MCF 10A (cell line): ENCODE results near the gene KCNJ6. TPM values are rescaled to one million over a fixed set of nuclear protein-coding genes. Genes with fewer than 3 reads are reported as not detected.
A peak's percentile ranks its signal among the peaks of the same experiment; 100 is the strongest.
"Not testable (repeated sequence)": the region's sequence is repeated elsewhere in the genome, so short reads cannot be mapped to it uniquely, and the experiment has no call there.

Experiments
- BruUV-seq: library from RNA; stranded (reverse); fragments of 400-500 nt; replicated peaks from 2 replicates; lab custom pipeline; 2021; lab: Mats Ljungman, UMichigan
- CTCF ChIA-PET: fragments of 300-600 bp; sonication (Branson Sonifier 250); formaldehyde crosslinking; extraction: SDS; loops from one replicate; lab custom pipeline; 2021; ENCODE audit warnings: antibody characterized with exemption, inconsistent platforms; lab: Yijun Ruan, JAX
- POLR2A ChIA-PET: fragments of 300-600, 350-650 bp; sonication (Branson Sonifier 250); formaldehyde crosslinking; extraction: SDS; loops from one replicate; lab custom pipeline; 2020; ENCODE audit warnings: antibody characterized with exemption, inconsistent platforms; lab: Yijun Ruan, JAX
- DNase-seq: peaks from one replicate; pipeline ENCODE4 v3.0.0-alpha.2; 2018; ENCODE audit not compliant: unreplicated experiment
- H3K27ac Mint-ChIP-seq: one replicate; pipeline ENCODE4 v1.8.0; 2022; ENCODE audit warnings: mild to moderate bottlenecking, low read depth, mixed read lengths; ENCODE audit not compliant: unreplicated experiment
- H3K27me3 Mint-ChIP-seq: one replicate; pipeline ENCODE4 v1.8.0; 2022; ENCODE audit warnings: mixed read lengths; ENCODE audit not compliant: insufficient read depth, unreplicated experiment
- H3K36me3 Mint-ChIP-seq: one replicate; pipeline ENCODE4 v1.8.0; 2022; ENCODE audit warnings: mild to moderate bottlenecking, moderate library complexity, mixed read lengths; ENCODE audit not compliant: insufficient read depth, unreplicated experiment
- H3K4me1 Mint-ChIP-seq: one replicate; pipeline ENCODE4 v1.8.0; 2022; ENCODE audit warnings: mixed read lengths; ENCODE audit not compliant: insufficient read depth, unreplicated experiment
- H3K4me3 Mint-ChIP-seq: one replicate; pipeline ENCODE4 v1.8.0; 2022; ENCODE audit warnings: mild to moderate bottlenecking, moderate library complexity, mixed read lengths; ENCODE audit not compliant: unreplicated experiment
- H3K9me3 Mint-ChIP-seq: one replicate; pipeline ENCODE4 v1.8.0; 2022; ENCODE audit warnings: mixed read lengths; ENCODE audit not compliant: unreplicated experiment
- intact Hi-C: fragments of 100-400 bp; cut with micrococcal nuclease; formaldehyde crosslinking; loops from 2 replicates; pipeline ENCODE4 v1.14.1; 2022
- total RNA-seq: library from RNA; stranded (reverse); gene quantifications from 2 replicates; pipeline ENCODE4 v1.2.3, GENCODE V29; 2022
- TF ChIP-seq, protein P1 (sequence below): fragments of 200-600 bp; IDR thresholded peaks from one replicate; pipeline ENCODE4 v1.8.0; 2022; ENCODE audit warnings: antibody characterized with exemption, mild to moderate bottlenecking; ENCODE audit not compliant: unreplicated experiment

KCNJ6 gene
- total RNA-seq, 1 experiment from 2014 or later = 0.28 TPM

DNA sequence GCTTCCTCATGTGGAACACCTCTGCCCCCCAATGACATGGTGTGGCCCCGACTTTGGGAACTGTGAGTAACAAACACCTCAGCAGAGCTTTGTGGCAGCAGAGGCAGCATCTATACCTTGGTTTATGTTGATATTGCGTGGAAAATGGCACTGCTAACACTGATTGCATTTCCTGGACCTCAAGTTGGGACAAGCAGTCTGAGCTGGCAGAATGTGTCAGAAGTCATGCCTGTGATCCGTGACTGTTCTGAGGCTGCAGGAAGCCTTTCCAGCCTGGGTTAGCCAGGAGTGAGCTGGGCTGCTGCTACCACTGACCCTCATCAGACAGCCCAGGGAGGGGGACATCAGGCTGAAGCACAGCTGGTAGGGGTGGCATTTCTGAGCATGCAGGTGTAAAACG, 268.5 kb downstream of the KCNJ6 start:
- BruUV-seq = no TSS peak
- intact Hi-C loops = no loop called here
- ChIA-PET CTCF (interaction anchor here (0.6 to 1.5 kb wide), 8 partner anchors 16 to 800 kb away, joined by 3 to 6 read pairs (median 3); no protein-coding TSS in a partner anchor), POLR2A (interaction anchor here (0.6 to 1.3 kb wide), 7 partner anchors 10 to 273 kb away, joined by 3 to 6 read pairs (median 3); no protein-coding TSS in a partner anchor)
- Mint-ChIP-seq H3K4me3 (peak overlapping the region; percentile 5), H3K27me3 (no peaks in the 10 kb centered on the region), H3K27ac (peak overlapping the region; percentile 36), H3K4me1 (peaks cover 13% of the 10 kb centered on the region), H3K9me3 (no peaks in the 10 kb centered on the region), H3K36me3 (no peaks in the 10 kb centered on the region)
- DNase-seq = peak; percentile 61
- TF ChIP-seq, protein P1, sequence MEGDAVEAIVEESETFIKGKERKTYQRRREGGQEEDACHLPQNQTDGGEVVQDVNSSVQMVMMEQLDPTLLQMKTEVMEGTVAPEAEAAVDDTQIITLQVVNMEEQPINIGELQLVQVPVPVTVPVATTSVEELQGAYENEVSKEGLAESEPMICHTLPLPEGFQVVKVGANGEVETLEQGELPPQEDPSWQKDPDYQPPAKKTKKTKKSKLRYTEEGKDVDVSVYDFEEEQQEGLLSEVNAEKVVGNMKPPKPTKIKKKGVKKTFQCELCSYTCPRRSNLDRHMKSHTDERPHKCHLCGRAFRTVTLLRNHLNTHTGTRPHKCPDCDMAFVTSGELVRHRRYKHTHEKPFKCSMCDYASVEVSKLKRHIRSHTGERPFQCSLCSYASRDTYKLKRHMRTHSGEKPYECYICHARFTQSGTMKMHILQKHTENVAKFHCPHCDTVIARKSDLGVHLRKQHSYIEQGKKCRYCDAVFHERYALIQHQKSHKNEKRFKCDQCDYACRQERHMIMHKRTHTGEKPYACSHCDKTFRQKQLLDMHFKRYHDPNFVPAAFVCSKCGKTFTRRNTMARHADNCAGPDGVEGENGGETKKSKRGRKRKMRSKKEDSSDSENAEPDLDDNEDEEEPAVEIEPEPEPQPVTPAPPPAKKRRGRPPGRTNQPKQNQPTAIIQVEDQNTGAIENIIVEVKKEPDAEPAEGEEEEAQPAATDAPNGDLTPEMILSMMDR = no peak

DNA sequence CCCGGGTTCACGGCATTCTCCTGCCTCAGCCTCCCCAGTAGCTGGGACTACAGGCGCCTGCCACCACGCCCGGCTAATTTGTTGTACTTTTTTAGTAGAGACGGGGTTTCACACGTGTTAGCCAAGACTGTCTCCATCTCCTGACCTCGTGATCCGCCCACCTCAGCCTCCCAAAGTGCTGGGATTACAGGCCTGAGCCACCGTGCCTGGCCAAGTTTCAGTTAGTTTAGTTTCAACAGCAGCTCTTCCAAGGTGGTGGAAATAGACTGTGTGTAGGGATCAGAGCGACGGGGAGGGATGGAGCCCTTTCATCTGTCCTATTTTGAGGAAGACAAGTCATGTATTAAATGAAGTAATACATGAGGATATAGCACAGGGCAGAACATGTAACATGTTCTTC, 269.5 kb downstream of the KCNJ6 start:
- H3K4me3 Mint-ChIP-seq, DNase-seq, BruUV-seq, intact Hi-C loops, H3K9me3 Mint-ChIP-seq, H3K27ac Mint-ChIP-seq, H3K27me3 Mint-ChIP-seq, H3K36me3 Mint-ChIP-seq: not testable (repeated sequence)
- ChIA-PET POLR2A (interaction anchor here (0.8 to 1.5 kb wide), 2 partner anchors 11 to 656 kb away, joined by 4 to 6 read pairs; no protein-coding TSS in a partner anchor), CTCF (interaction anchor here (0.8 to 1.4 kb wide), 5 partner anchors 9 to 570 kb away, joined by 3 to 6 read pairs (median 3); no protein-coding TSS in a partner anchor)
- H3K4me1 Mint-ChIP-seq = peaks cover 13% of the 10 kb centered on the region

DNA sequence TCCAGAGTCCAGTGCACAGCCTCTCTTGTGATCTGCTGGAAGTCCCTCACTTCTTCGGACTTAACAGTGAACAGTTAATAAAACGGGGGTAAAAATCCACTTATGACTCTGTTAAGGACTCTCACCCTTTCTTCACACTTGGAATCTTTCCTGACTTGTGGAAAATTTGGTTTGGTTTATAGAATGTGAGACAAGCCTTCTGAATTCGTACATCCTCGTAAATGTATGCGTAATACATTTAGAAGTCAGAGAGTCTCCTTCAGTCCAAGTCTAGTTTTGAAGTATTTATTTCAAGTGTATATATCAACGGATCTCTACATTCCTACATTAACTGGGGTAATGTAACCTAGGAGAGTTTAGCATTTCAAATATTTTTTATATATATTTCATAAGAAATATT, 270.4 kb downstream of the KCNJ6 start:
- Mint-ChIP-seq H3K4me3 (no peak overlapping the region), H3K4me1 (peaks cover 13% of the 10 kb centered on the region), H3K27me3 (no peaks in the 10 kb centered on the region), H3K9me3 (no peaks in the 10 kb centered on the region), H3K36me3 (no peaks in the 10 kb centered on the region), H3K27ac (no peak overlapping the region)
- TF ChIP-seq, protein P1 = no peak
- BruUV-seq = no TSS peak
- ChIA-PET CTCF (interaction anchor here (0.6 to 1.4 kb wide), 2 partner anchors 29 to 57 kb away, joined by 3 to 6 read pairs; no protein-coding TSS in a partner anchor), POLR2A (interaction anchor here (0.7 to 1.5 kb wide), 2 partner anchors 10 to 15 kb away, joined by 4 to 6 read pairs; no protein-coding TSS in a partner anchor)
- intact Hi-C loops = no loop called here
- DNase-seq = no peak

DNA sequence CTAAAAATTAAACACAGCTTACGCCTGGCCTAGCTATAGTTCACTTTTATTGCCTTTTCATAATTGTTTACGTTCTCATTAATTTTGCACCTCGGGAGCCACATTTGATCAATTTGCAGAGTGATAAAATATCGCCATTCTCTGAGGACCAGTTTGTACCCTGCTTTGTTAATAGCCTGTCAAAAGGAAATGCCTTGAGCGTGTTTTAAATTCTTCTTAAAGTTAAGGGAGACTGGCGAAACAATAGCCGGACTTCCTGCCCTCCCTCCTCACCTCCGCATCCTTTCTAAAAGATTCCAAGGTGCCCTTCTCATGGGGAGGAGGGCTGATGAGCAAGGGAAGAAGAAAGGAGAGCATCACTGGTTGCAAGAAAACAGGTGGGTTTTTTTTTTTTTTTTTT, 271.6 kb downstream of the KCNJ6 start:
- no TSS peak for BruUV-seq
- TF ChIP-seq, protein P1 = no peak
- Mint-ChIP-seq H3K4me3 (no peak overlapping the region), H3K9me3 (no peaks in the 10 kb centered on the region), H3K36me3 (no peaks in the 10 kb centered on the region), H3K4me1 (peaks cover 13% of the 10 kb centered on the region), H3K27me3 (no peaks in the 10 kb centered on the region), H3K27ac (no peak overlapping the region)
- CTCF ChIA-PET = interaction anchor here (0.6 kb wide), 1 partner anchor 113 kb away, joined by 3 read pairs; no protein-coding TSS in a partner anchor
- POLR2A ChIA-PET = interaction anchor here (0.7 kb wide), 1 partner anchor 25 kb away, joined by 3 read pairs; no protein-coding TSS in a partner anchor
- DNase-seq = no peak
- intact Hi-C loops = no loop called here

DNA sequence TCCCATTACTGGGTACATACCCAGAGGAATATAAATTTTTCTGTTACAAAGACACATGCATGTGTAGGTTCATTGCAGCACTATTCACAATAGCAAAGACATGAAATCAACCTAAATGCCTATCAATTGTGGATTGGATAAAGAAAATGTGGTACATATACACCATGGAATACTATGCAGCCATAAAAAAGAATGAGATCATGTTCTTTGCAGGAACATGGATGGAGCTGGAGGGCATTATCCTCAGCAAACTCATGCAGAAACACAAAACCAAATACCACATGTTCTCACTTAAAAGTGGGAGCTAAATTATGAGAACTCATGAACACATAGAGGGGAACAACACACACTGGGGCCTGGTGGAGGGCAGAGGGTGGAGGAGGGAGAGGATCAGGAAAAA, 272.4 kb downstream of the KCNJ6 start:
- CTCF ChIA-PET = interaction anchor here (1.3 kb wide), 2 partner anchors 8 to 16 kb away, joined by 3 to 4 read pairs; no protein-coding TSS in a partner anchor
- H3K4me1 Mint-ChIP-seq = peaks cover 13% of the 10 kb centered on the region
- H3K9me3 Mint-ChIP-seq, H3K27me3 Mint-ChIP-seq, H3K4me3 Mint-ChIP-seq, H3K27ac Mint-ChIP-seq, intact Hi-C loops, DNase-seq, BruUV-seq, POLR2A ChIA-PET, H3K36me3 Mint-ChIP-seq: not testable (repeated sequence)
